Measurements from ENCODE around the gene MICU1. TPM values are rescaled to one million over a fixed set of nuclear protein-coding genes. Genes with fewer than 3 reads are reported as not detected.

The MICU1 gene
- total RNA-seq, 1 donor from 2014 or later, result 48.0 TPM

GRCh38 chr10:72464438-72464837, 161.4 kb downstream of the MICU1 start:
- H3K27ac Mint-ChIP-seq (ENCODE audit: unreplicated experiment), result no peak overlapping the region
- DNase-seq (ENCODE audit: low spot score), result no peak
- no peak overlapping the region for H3K4me3 Mint-ChIP-seq (ENCODE audit: unreplicated experiment)
- peaks cover 6% of the 10 kb centered on the region for H3K4me1 Mint-ChIP-seq (ENCODE audit: low read depth)
- peaks cover 6% of the 10 kb centered on the region for H3K36me3 Mint-ChIP-seq (ENCODE audit: low read depth)
- no peaks in the 10 kb centered on the region for H3K27me3 Mint-ChIP-seq (ENCODE audit: low read depth)
- TF ChIP-seq CTCF (IDR thresholded peaks at IDR 0.05), result no peak
- no peaks in the 10 kb centered on the region for H3K9me3 Mint-ChIP-seq (ENCODE audit: low read depth)

GRCh38 chr10:72462261-72462660, 163.6 kb downstream of the MICU1 start:
- H3K4me1 Mint-ChIP-seq (ENCODE audit: low read depth), result peaks cover 6% of the 10 kb centered on the region
- no peaks in the 10 kb centered on the region for H3K27me3 Mint-ChIP-seq (ENCODE audit: low read depth)
- H3K9me3 Mint-ChIP-seq (ENCODE audit: low read depth), result no peaks in the 10 kb centered on the region
- DNase-seq (ENCODE audit: low spot score), result no peak
- H3K36me3 Mint-ChIP-seq (ENCODE audit: low read depth), result peaks cover 4% of the 10 kb centered on the region
- H3K27ac Mint-ChIP-seq (ENCODE audit: unreplicated experiment), result no peak overlapping the region
- no peak for TF ChIP-seq CTCF (IDR thresholded peaks at IDR 0.05)
- H3K4me3 Mint-ChIP-seq (ENCODE audit: unreplicated experiment), result no peak overlapping the region

GRCh38 chr10:72461085-72461484, 164.8 kb downstream of the MICU1 start:
- Mint-ChIP-seq H3K4me3 (ENCODE audit: unreplicated experiment) (no peak overlapping the region), H3K9me3 (ENCODE audit: low read depth) (no peaks in the 10 kb centered on the region), H3K27ac (ENCODE audit: unreplicated experiment) (no peak overlapping the region), H3K36me3 (ENCODE audit: low read depth) (peaks cover 4% of the 10 kb centered on the region), H3K4me1 (ENCODE audit: low read depth) (peaks cover 4% of the 10 kb centered on the region), H3K27me3 (ENCODE audit: low read depth) (no peaks in the 10 kb centered on the region)
- TF ChIP-seq CTCF (IDR thresholded peaks at IDR 0.05), result no peak
- no peak for DNase-seq (ENCODE audit: low spot score)

- Mint-ChIP-seq H3K36me3 (ENCODE audit: low read depth) (peaks cover 2% of the 10 kb centered on the region), H3K9me3 (ENCODE audit: low read depth) (no peaks in the 10 kb centered on the region), H3K4me1 (ENCODE audit: low read depth) (peaks cover 3% of the 10 kb centered on the region), H3K27ac (ENCODE audit: unreplicated experiment) (no peak overlapping the region), H3K4me3 (ENCODE audit: unreplicated experiment) (no peak overlapping the region), H3K27me3 (ENCODE audit: low read depth) (no peaks in the 10 kb centered on the region)
- no peak for DNase-seq (ENCODE audit: low spot score)
- TF ChIP-seq CTCF (IDR thresholded peaks at IDR 0.05), result no peak
Measured at GRCh38 chr10:72460284-72460876, 165.5 kb downstream of the MICU1 start.

- H3K36me3 Mint-ChIP-seq (ENCODE audit: low read depth), result peaks cover 2% of the 10 kb centered on the region
- H3K4me1 Mint-ChIP-seq (ENCODE audit: low read depth), result peaks cover 3% of the 10 kb centered on the region
- no peak for TF ChIP-seq CTCF (IDR thresholded peaks at IDR 0.05)
- no peak overlapping the region for H3K4me3 Mint-ChIP-seq (ENCODE audit: unreplicated experiment)
- DNase-seq (ENCODE audit: low spot score), result no peak
- H3K27ac Mint-ChIP-seq (ENCODE audit: unreplicated experiment), result no peak overlapping the region
- H3K9me3 Mint-ChIP-seq (ENCODE audit: low read depth), result no peaks in the 10 kb centered on the region
- no peaks in the 10 kb centered on the region for H3K27me3 Mint-ChIP-seq (ENCODE audit: low read depth)
Measured at GRCh38 chr10:72459301-72459700, 166.6 kb downstream of the MICU1 start.
